Sigmoid colon (tissue), 4 donors: Measurements from ENCODE around the gene JAK2.

Experiments
- CTCF ChIP-seq, 4 experiments: fragments of 450-650 bp in 3 of 4; fragments of 200-600 bp in 1 of 4; IDR thresholded peaks; one replicate each; pipeline ENCODE4 v1.5.1; 2016 to 2019; ENCODE audit warnings: antibody characterized with exemption in 4 of 4, mild to moderate bottlenecking in 3 of 4, moderate library complexity in 2 of 4
- POLR2A ChIP-seq, 2 donors: fragments of 450-650 bp; IDR thresholded peaks; one replicate each; pipeline ENCODE4 v1.6.1; 2016; ENCODE audit warnings: antibody characterized with exemption in 2 of 2, mild to moderate bottlenecking in 2 of 2, moderate library complexity in 2 of 2
- POLR2AphosphoS5 ChIP-seq, 4 donors: sonication (generic); formaldehyde crosslinking; IDR thresholded peaks; one replicate each; pipeline ENCODE4 v1.6.1; 2017; ENCODE audit warnings: antibody characterized with exemption in 4 of 4

GRCh38 chr9:4983601-4984165 lies 1.4 kb upstream of the JAK2 start:
- no peak for TF ChIP-seq POLR2AphosphoS5 (IDR thresholded peaks at IDR 0.05)
- TF ChIP-seq CTCF (IDR thresholded peaks at IDR 0.05), result no peak
- no peak for TF ChIP-seq POLR2A (IDR thresholded peaks at IDR 0.05)
